HG03520 (cell line): ENCODE measurements around the gene RNF26.
"Not testable (repeated sequence)": the region's sequence is repeated elsewhere in the genome, so short reads cannot be mapped to it uniquely, and the experiment has no call there.

Experiments
- ATAC-seq: cut with Tn5 transposase; IDR thresholded peaks from one replicate; pipeline ENCODE4 v1.9.1; 2021; ENCODE audit warnings: mild to moderate bottlenecking, moderate library complexity; ENCODE audit not compliant: unreplicated experiment

RNF26 gene

DNA sequence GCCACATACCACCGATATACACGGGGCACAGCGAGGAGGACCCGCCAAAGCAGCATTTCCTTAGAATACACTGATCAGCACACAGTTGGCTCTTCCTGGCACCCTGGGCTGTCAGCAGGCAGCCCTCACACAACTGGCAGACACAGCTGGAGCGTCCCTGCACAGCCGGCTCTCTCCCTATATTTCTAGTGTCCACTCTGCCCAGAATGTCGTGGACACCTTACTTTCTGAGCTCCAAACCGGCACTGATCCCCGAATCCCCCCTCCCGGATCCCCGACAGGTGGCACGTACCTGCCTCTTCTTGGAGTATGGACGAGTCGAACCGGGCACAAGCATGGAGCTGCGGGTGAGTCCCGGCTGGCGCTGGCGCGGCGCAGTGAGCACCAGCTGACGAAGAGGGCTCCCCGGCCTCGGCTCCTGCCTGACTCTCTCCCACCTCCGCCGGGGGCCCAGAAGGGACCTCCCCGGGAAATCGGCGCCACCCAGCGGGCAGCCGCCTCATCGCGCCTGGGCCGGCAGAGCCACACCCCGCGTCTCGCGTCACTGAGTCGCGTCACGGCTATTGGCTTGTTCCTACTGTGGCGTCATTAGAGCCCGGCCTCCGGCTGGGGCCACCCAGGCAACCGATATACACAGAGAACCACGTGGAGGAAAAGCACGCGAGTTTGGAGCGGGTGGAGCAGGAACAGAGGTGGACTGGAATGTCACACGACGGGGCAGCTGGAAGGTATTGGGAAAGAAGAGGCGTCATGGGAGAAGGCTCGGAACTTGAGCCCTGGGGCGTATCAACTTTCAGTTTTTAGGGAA is 47.1 kb downstream of the RNF26 start, which contains the start of gene USP2:
Gene USP2 (minus strand): TSS at position 510 of the 808 bp plus-strand sequence. CDS start 8,210 bp downstream, outside the sequence.
- peak; percentile 99 for ATAC-seq

DNA sequence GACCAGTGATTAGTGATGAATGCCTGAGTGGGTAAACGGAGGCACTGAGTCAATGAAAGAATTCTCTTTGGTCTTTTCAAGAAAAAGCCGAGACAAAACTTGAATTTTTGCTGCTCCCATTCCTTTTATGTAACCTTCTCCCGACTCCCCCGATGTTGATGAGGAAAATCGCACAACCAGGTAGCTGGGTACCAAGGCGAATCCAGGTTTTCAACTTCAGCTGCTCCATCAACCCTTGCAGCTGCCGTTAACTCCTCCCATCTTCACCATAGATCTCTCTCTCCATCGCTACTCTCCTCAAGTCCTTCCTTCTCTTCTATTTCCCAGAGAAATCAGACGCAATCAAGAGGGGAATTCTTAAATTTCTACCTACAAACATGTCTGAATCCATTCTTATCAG is 47.8 kb downstream of the RNF26 start:
- ATAC-seq: no peak

GRCh38 chr11:119382513-119382912 is 48.2 kb downstream of the RNF26 start:
- not testable (repeated sequence) for ATAC-seq

- no peak for ATAC-seq
Measured at GRCh38 chr11:119384332-119384731, 50.0 kb downstream of the RNF26 start.
